Stimulated activated CD4-positive, alpha-beta T cell treated with anti-CD3 and anti-CD28 coated beads, Interleukin-4, amount 100 ng/mL, for 48 hours (primary cell): ENCODE measurements around the gene LRRC8E.
"Not testable (repeated sequence)": the region's sequence is repeated elsewhere in the genome, so short reads cannot be mapped to it uniquely, and the experiment has no call there.

ENCODE experiments used
- DNase-seq, 2 donors: peaks; one replicate each; pipeline ENCODE4 v3.0.0-alpha.2; 2020; ENCODE audit warnings: low read depth in 2 of 2

LRRC8E gene

GRCh38 chr19:7855426-7856108 is 32.7 kb upstream of the LRRC8E start:
- no peak for DNase-seq

GRCh38 chr19:7856109-7856591 is 32.2 kb upstream of the LRRC8E start:
- no peak for DNase-seq

GRCh38 chr19:7856679-7857663 is 31.3 kb upstream of the LRRC8E start:
- no peak for DNase-seq

- DNase-seq, result no peak
These were observed 30.6 kb upstream of the LRRC8E start for GRCh38 chr19:7857727-7858108.

GRCh38 chr19:7858109-7858770 is 30.1 kb upstream of the LRRC8E start:
- no peak for DNase-seq

- not testable (repeated sequence) for DNase-seq
These were observed 29.2 kb upstream of the LRRC8E start for GRCh38 chr19:7859087-7859486.

- DNase-seq, result no peak
These were observed 28.2 kb upstream of the LRRC8E start for GRCh38 chr19:7859831-7860713.

- DNase-seq, result no peak
These were observed 27.3 kb upstream of the LRRC8E start for GRCh38 chr19:7860714-7861618.

GRCh38 chr19:7861619-7862412 is 26.5 kb upstream of the LRRC8E start:
- no peak for DNase-seq

GRCh38 chr19:7862413-7862951 is 25.8 kb upstream of the LRRC8E start:
- DNase-seq, result peak; percentile 63 to 67

- DNase-seq, result no peak
These were observed 24.9 kb upstream of the LRRC8E start for GRCh38 chr19:7863157-7863970.

- DNase-seq, result no peak
These were observed 24.2 kb upstream of the LRRC8E start for GRCh38 chr19:7863971-7864689.

- DNase-seq, result no peak
These were observed 23.6 kb upstream of the LRRC8E start for GRCh38 chr19:7864690-7865074.

GRCh38 chr19:7865262-7865911 is 22.9 kb upstream of the LRRC8E start:
- no peak for DNase-seq

- DNase-seq, result no peak
These were observed 21.8 kb upstream of the LRRC8E start for GRCh38 chr19:7866399-7867091.

- DNase-seq, result no peak
These were observed 21.0 kb upstream of the LRRC8E start for GRCh38 chr19:7867092-7867844.
